ENCODE data around the gene STARD7.
"Not testable (repeated sequence)": the region's sequence is repeated elsewhere in the genome, so short reads cannot be mapped to it uniquely, and the experiment has no call there.

Gene STARD7

GRCh38 chr2:96208143-96209010 is at the start of gene STARD7 (continued):
- TF ChIP-seq ZFP69B (tag by site-specific recombination; IDR thresholded peaks at IDR 0.05) (peak; percentile 55; the same call in 1 of the 2 replicates), ZNF394 (tag by site-specific recombination; IDR thresholded peaks at IDR 0.05; ENCODE audit: borderline replicate concordance) (no peak), ZNF221 (tag by site-specific recombination; IDR thresholded peaks at IDR 0.05; ENCODE audit: borderline replicate concordance) (no peak), ZBTB7A (tag by site-specific recombination; IDR thresholded peaks at IDR 0.05; ENCODE audit: low read depth) (no peak), ZNF658 (tag by site-specific recombination; IDR thresholded peaks at IDR 0.05) (no peak), YY2 (tag by site-specific recombination; IDR thresholded peaks at IDR 0.05) (0 out of 2 replicates have a peak, but pooled peaks have one; percentile 22), ZNF596 (tag by site-specific recombination; IDR thresholded peaks at IDR 0.05) (peak; percentile 42; the same call in 1 of the 2 replicates), ZNF560 (tag by site-specific recombination; IDR thresholded peaks at IDR 0.05; ENCODE audit: borderline replicate concordance) (no peak), ZFP37 (tag by site-specific recombination; IDR thresholded peaks at IDR 0.05) (peak; percentile 76), ZIC2 (tag by site-specific recombination; IDR thresholded peaks at IDR 0.05) (peak; percentile 55), ATF2 (tag by site-specific recombination; IDR thresholded peaks at IDR 0.05; ENCODE audit: low read depth) (no peak), ZNF692 (tag by site-specific recombination; IDR thresholded peaks at IDR 0.05) (peak; percentile 58; the same call in 1 of the 2 replicates), ZNF660 (tag by site-specific recombination; IDR thresholded peaks at IDR 0.05) (peak; percentile 42), ZNF510 (tag by site-specific recombination; IDR thresholded peaks at IDR 0.05; ENCODE audit: insufficient replicate concordance) (no peak), ZNF677 (tag by site-specific recombination; IDR thresholded peaks at IDR 0.05) (no peak), ZNF768 (tag by site-specific recombination; IDR thresholded peaks at IDR 0.05) (no peak), ZSCAN23 (tag by site-specific recombination; IDR thresholded peaks at IDR 0.05) (peak; percentile 58; the same call in 1 of the 2 replicates), KLF9 (tag by site-specific recombination; IDR thresholded peaks at IDR 0.05; ENCODE audit: low read depth) (no peak), MYNN (tag by site-specific recombination; IDR thresholded peaks at IDR 0.05; ENCODE audit: borderline replicate concordance) (no peak), ZNF398 (tag by site-specific recombination; IDR thresholded peaks at IDR 0.05) (no peak)

GRCh38 chr2:96257744-96258143 is 49.1 kb upstream of the STARD7 start:
- H3K36me3 ChIP-seq (ENCODE audit: control insufficient read depth in 2 of 2, insufficient read depth in 1 of 2, low read length in 2 of 2): peaks cover 9 to 67% of the 10 kb centered on the region in 2 experiments; a peak in 2 of 3 replicates
- POLR2A ChIA-PET; H3K4me3 ChIP-seq (ENCODE audit: low read depth, low read length); H3K27ac ChIP-seq (ENCODE audit: extremely low read depth, low read depth, low read length); H3K9me3 ChIP-seq (ENCODE audit: control insufficient read depth, insufficient read depth, low read depth, low read length): not testable (repeated sequence)
- CTCF ChIA-PET: interaction anchor here (0.9 kb wide), 1 partner anchor 235 kb away, joined by 3 read pairs; no protein-coding TSS in a partner anchor
- peaks cover 14% of the 10 kb centered on the region for H3K4me1 ChIP-seq (ENCODE audit: control insufficient read depth, insufficient read depth, low read length)

Data from HEK293 (cell line).